Endothelial cell of umbilical vein (primary cell): ENCODE data around the gene PLOD1. TPM values are rescaled to one million over a fixed set of nuclear protein-coding genes. Genes with fewer than 3 reads are reported as not detected.

Source experiments
- BruUV-seq: library from RNA; stranded (reverse); fragments of 400-500 nt; replicated peaks from 2 replicates; lab custom pipeline; 2021; lab: Mats Ljungman, UMichigan
- CTCF ChIA-PET: fragments of 300-600, 350-600 bp; sonication (Branson Sonifier 250); formaldehyde crosslinking; loops from one replicate; lab custom pipeline; 2021; ENCODE audit warnings: antibody characterized with exemption, inconsistent platforms; lab: Charles Lee
- POLR2A ChIA-PET: fragments of 300-600, 350-600 bp; sonication (Branson Sonifier 250); formaldehyde crosslinking; loops from one replicate; lab custom pipeline; 2021; ENCODE audit warnings: antibody characterized with exemption, inconsistent platforms; lab: Charles Lee
- DNase-seq: peaks from one replicate; pipeline ENCODE4 v3.0.0-alpha.2; 2011; ENCODE audit warnings: low read depth, low spot score
- FAIRE-seq: peaks from 2 replicates; lab custom pipeline; 2011; peaks lifted over from hg19 to GRCh38; lab: Jason Lieb, UNC
- H2AFZ ChIP-seq: 2 replicates; pipeline ENCODE4 v1.6.0; 2012; ENCODE audit warnings: low read depth, low read length, control low read depth, inconsistent platforms
- H3K27ac ChIP-seq: 2 replicates; pipeline ENCODE4 v1.5.1; 2011; ENCODE audit warnings: low read depth, mild to moderate bottlenecking, control low read depth, low read length, moderate library complexity; ENCODE audit not compliant: insufficient read depth
- H3K27me3 ChIP-seq, 2 experiments: 2 replicates each; pipeline versions ENCODE4 v1.6.0 to v1.6.1; 2011; ENCODE audit warnings: low read length in 2 of 2, mixed read lengths in 1 of 2; ENCODE audit not compliant: control insufficient read depth in 2 of 2, insufficient read depth in 2 of 2
- H3K36me3 ChIP-seq, 2 experiments: 2 replicates in 1 of 2; 3 replicates in 1 of 2; pipeline ENCODE4 v1.5.1; 2011; ENCODE audit warnings: low read length in 2 of 2, mild to moderate bottlenecking in 1 of 2, moderate library complexity in 1 of 2; ENCODE audit not compliant: control insufficient read depth in 2 of 2, insufficient read depth in 2 of 2; ENCODE audit errors: extremely low read depth in 1 of 2
- H3K4me1 ChIP-seq: 3 replicates; pipeline ENCODE4 v1.5.1; 2011; ENCODE audit warnings: mild to moderate bottlenecking, low read length; ENCODE audit not compliant: control insufficient read depth, insufficient read depth; ENCODE audit errors: extremely low read depth
- H3K4me2 ChIP-seq: 2 replicates; pipeline ENCODE4 v1.6.1; 2011; ENCODE audit warnings: low read length, control low read depth, mixed read lengths; ENCODE audit not compliant: insufficient read depth
- H3K4me3 ChIP-seq, 3 experiments: fragments of 200-600 bp in 1 of 3; sonication (generic), shearing (Covaris generic) in 1 of 3; replicated peaks in 1 of 3; 2 replicates each; pipeline ENCODE4 v1.5.1; 2011 to 2016; ENCODE audit warnings: control low read depth in 3 of 3, low read length in 3 of 3, mild to moderate bottlenecking in 2 of 3, inconsistent platforms in 1 of 3, low read depth in 1 of 3, moderate library complexity in 1 of 3; ENCODE audit not compliant: insufficient read depth in 1 of 3
- H3K79me2 ChIP-seq: 2 replicates; pipeline ENCODE4 v1.6.0; 2012; ENCODE audit warnings: low read length, inconsistent platforms; ENCODE audit not compliant: control insufficient read depth, insufficient read depth
- H3K9ac ChIP-seq: replicated peaks from 2 replicates; pipeline ENCODE3; 2011; ENCODE audit warnings: low read length, control low read depth; ENCODE audit not compliant: insufficient read depth; ENCODE audit errors: extremely low read depth
- H3K9me1 ChIP-seq: replicated peaks from 3 replicates; pipeline ENCODE4 v1.6.0; 2011; ENCODE audit warnings: mild to moderate bottlenecking, low read length; ENCODE audit not compliant: control insufficient read depth, insufficient read depth; ENCODE audit errors: extremely low read depth
- H3K9me3 ChIP-seq: replicated peaks from 2 replicates; pipeline ENCODE4 v1.5.1; 2012; ENCODE audit warnings: low read length, inconsistent platforms; ENCODE audit not compliant: control insufficient read depth, insufficient read depth
- H4K20me1 ChIP-seq: replicated peaks from 2 replicates; pipeline ENCODE3; 2011; ENCODE audit warnings: mild to moderate bottlenecking, low read length; ENCODE audit not compliant: control insufficient read depth, insufficient read depth; ENCODE audit errors: extremely low read depth
- EZH2 ChIP-seq: IDR thresholded peaks from 2 replicates; pipeline ENCODE4 v1.6.1; 2012; ENCODE audit warnings: borderline replicate concordance, low read depth, mild to moderate bottlenecking, moderate library complexity, low read length, inconsistent platforms; ENCODE audit not compliant: severe bottlenecking
- GATA2 ChIP-seq: IDR thresholded peaks from 2 replicates; pipeline ENCODE4 v1.7.0; 2011; ENCODE audit warnings: low read depth, mild to moderate bottlenecking, moderate library complexity, mixed read lengths, low read length; ENCODE audit not compliant: insufficient read length, insufficient read depth
- JUN ChIP-seq: IDR thresholded peaks from 2 replicates; pipeline ENCODE4 v1.6.1; 2011; ENCODE audit warnings: borderline replicate concordance, low read depth; ENCODE audit not compliant: insufficient read length, insufficient read depth
- MYC ChIP-seq: IDR thresholded peaks from one replicate; pipeline ENCODE4 v1.6.1; 2011; ENCODE audit warnings: mild to moderate bottlenecking, low read depth, low read length
- POLR2AphosphoS5 ChIP-seq: IDR thresholded peaks from 2 replicates; pipeline ENCODE4 v1.6.1; 2012; ENCODE audit warnings: low read depth, mild to moderate bottlenecking, control low read depth, low read length, moderate library complexity; ENCODE audit not compliant: insufficient read depth
- dilution Hi-C: fragments of 300-500 bp; cut with MboI; formaldehyde crosslinking; loops from one replicate; pipeline ENCODE4 v1.15.0; 2019; ENCODE audit warnings: low sequenced_read_pairs; ENCODE audit not compliant: extremely low pct_ligation_motif_present
- intact Hi-C: fragments of 100-400 bp; cut with micrococcal nuclease; formaldehyde crosslinking; loops from one replicate; pipeline ENCODE4 v1.10.0; 2022
- polyA plus RNA-seq, 4 experiments: library from polyadenylated mRNA; depleted of rRNA in 3 of 4; stranded (reverse) in 3 of 4; unstranded in 1 of 4; fragments of >200 nt; gene quantifications; 2 replicates each; pipeline versions ENCODE4 v1.2.1 to v1.2.3, GENCODE V29; 2011 to 2012; ENCODE audit warnings: missing spikeins in 1 of 4
- total RNA-seq: library from RNA; stranded (reverse); gene quantifications from 2 replicates; pipeline ENCODE4 v1.2.3, GENCODE V29; 2021
- TF ChIP-seq, protein P1 (sequence below): IDR thresholded peaks from 2 replicates; pipeline ENCODE4 v1.6.1; 2011; ENCODE audit not compliant: insufficient read depth, insufficient read length

The PLOD1 gene
- total and polyA plus RNA-seq, 2 donors (not counting 3 experiments of a cell fraction or from before 2014, with no cell fraction given) = 260 to 412 TPM

DNA sequence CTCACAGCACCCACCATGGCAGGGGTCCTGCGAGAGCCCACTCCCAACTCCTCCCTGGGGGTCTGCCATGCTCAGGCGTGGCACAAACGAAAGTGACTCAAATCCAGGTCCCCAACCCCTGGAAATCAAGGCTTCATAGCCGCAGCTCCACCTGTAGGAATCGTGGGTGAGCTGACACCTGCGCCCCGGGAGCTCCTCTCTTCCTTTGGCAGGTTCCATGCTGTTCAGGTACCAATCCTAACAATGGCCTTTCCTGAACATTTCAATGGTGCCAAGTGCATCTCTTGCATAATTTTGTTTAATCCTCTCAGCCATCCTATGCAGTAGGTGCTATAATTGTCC lies 46.9 kb upstream of the PLOD1 start:
- Histone ChIP-seq H3K4me3 (no peak overlapping the region), H3K27ac (no peak overlapping the region), H2AFZ (no peak overlapping the region), H3K9me1 (no peaks in the 10 kb centered on the region), H3K36me3 (no peaks in the 10 kb centered on the region), H3K9ac (no peak overlapping the region), H3K27me3 (no peaks in the 10 kb centered on the region), H3K4me1 (no peaks in the 10 kb centered on the region), H4K20me1 (no peaks in the 10 kb centered on the region), H3K79me2 (no peaks in the 10 kb centered on the region), H3K9me3 (no peaks in the 10 kb centered on the region), H3K4me2 (no peak overlapping the region)
- dilution Hi-C loops = no loop called here
- DNase-seq (no peak), FAIRE-seq (no peak)
- no TSS peak for BruUV-seq
- ChIA-PET POLR2A (interaction anchor here (1.9 kb wide), 1 partner anchor 20 kb away, joined by 8 read pairs; no protein-coding TSS in a partner anchor), CTCF (interaction anchor here (1.6 kb wide), 1 partner anchor 20 kb away, joined by 6 read pairs; no protein-coding TSS in a partner anchor)
- intact Hi-C loops = no loop called here
- TF ChIP-seq JUN (no peak), EZH2 (no peak), GATA2 (no peak), POLR2AphosphoS5 (no peak), MYC (no peak)
- TF ChIP-seq, protein P1, sequence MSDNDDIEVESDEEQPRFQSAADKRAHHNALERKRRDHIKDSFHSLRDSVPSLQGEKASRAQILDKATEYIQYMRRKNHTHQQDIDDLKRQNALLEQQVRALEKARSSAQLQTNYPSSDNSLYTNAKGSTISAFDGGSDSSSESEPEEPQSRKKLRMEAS = no peak

DNA sequence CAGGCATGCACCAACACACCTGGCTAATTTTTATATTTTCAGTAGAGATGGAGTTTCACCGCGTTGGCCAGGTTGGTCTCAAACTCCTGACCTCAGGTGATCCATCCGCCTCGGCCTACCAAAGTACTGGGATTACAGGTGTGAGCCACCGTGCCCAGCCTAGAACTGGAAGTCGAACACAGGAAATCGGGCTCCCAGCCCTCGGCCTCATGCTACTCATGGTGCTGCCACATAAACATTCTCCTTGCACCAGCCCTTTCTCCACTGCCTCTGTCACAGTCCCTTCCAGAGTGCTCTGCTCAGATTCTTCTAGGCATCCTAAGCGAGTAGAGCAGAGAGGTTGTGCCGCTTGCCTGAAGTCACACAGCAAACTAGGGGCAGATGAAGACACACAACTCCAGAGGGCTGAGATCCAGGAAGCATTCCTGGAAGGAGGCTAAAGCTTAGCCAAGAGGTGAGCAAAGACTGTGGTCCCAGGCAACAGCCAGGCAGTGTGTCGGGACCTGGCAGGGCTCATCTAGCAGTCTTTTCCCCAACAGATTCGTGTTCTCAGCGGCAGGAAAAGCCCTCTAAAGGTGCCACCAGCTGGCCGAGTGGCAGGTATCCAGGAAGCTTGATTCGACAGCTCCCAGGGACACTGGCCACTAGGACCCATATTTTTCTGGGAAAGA lies 46.2 kb upstream of the PLOD1 start:
- DNase-seq = no peak
- Histone ChIP-seq H3K4me2 (no peak overlapping the region), H4K20me1 (no peaks in the 10 kb centered on the region), H2AFZ (no peak overlapping the region), H3K9me1 (no peaks in the 10 kb centered on the region), H3K36me3 (no peaks in the 10 kb centered on the region), H3K27ac (no peak overlapping the region), H3K4me3 (no peak overlapping the region), H3K4me1 (no peaks in the 10 kb centered on the region), H3K9ac (no peak overlapping the region), H3K79me2 (no peaks in the 10 kb centered on the region), H3K9me3 (no peaks in the 10 kb centered on the region), H3K27me3 (no peaks in the 10 kb centered on the region)
- FAIRE-seq = no peak
- ChIA-PET CTCF (no interaction called here), POLR2A (interaction anchor here (1.9 kb wide), 1 partner anchor 20 kb away, joined by 8 read pairs; no protein-coding TSS in a partner anchor)
- no TSS peak for BruUV-seq
- intact Hi-C loops = no loop called here
- TF ChIP-seq JUN (no peak), MYC (no peak), POLR2AphosphoS5 (no peak), GATA2 (no peak)
- dilution Hi-C loops = no loop called here
